Suppressor macrophage treated with lipopolysaccharide for 4 hours (primary cell): Measurements from ENCODE around the gene SMOC1.

Experiments used
- DNase-seq: peaks from one replicate; pipeline ENCODE4 v3.0.0-alpha.2; 2020

SMOC1 gene

GRCh38 chr14:70013271-70013873 lies 134.2 kb downstream of the SMOC1 start:
- DNase-seq, result peak; percentile 46

GRCh38 chr14:70014406-70015095 lies 135.3 kb downstream of the SMOC1 start:
- peak; percentile 45 for DNase-seq

- DNase-seq, result no peak
Observed at GRCh38 chr14:70018230-70018629, 139.0 kb downstream of the SMOC1 start.

- DNase-seq, result peak; percentile 84
Observed at GRCh38 chr14:70018713-70019211, 139.5 kb downstream of the SMOC1 start.

GRCh38 chr14:70019695-70020094 lies 140.5 kb downstream of the SMOC1 start:
- DNase-seq, result no peak

- DNase-seq, result no peak
Observed at GRCh38 chr14:70020352-70021170, 141.3 kb downstream of the SMOC1 start.

GRCh38 chr14:70021548-70022220 lies 142.5 kb downstream of the SMOC1 start:
- DNase-seq, result peak; percentile 42

GRCh38 chr14:70022771-70023445 lies 143.7 kb downstream of the SMOC1 start:
- DNase-seq, result no peak

- DNase-seq, result no peak
Observed at GRCh38 chr14:70023871-70024270, 144.7 kb downstream of the SMOC1 start.

GRCh38 chr14:70027785-70028428 lies 148.7 kb downstream of the SMOC1 start:
- peak; percentile 79 for DNase-seq

GRCh38 chr14:70029296-70030132 lies 150.3 kb downstream of the SMOC1 start:
- no peak for DNase-seq

GRCh38 chr14:70032016-70032415 lies 152.8 kb downstream of the SMOC1 start:
- DNase-seq, result no peak

GRCh38 chr14:70032447-70032846 lies 153.2 kb downstream of the SMOC1 start:
- no peak for DNase-seq

- DNase-seq, result no peak
Observed at GRCh38 chr14:70033116-70033515, 153.9 kb downstream of the SMOC1 start.

GRCh38 chr14:70033561-70033960 lies 154.3 kb downstream of the SMOC1 start:
- no peak for DNase-seq

- DNase-seq, result no peak
Observed at GRCh38 chr14:70034257-70034656, 155.0 kb downstream of the SMOC1 start.

GRCh38 chr14:70036665-70037064 lies 157.4 kb downstream of the SMOC1 start:
- no peak for DNase-seq

GRCh38 chr14:70043001-70043400 lies 163.8 kb downstream of the SMOC1 start:
- peak; percentile 14 for DNase-seq

- DNase-seq, result peak; percentile 0
Observed at GRCh38 chr14:70045310-70045709, 166.1 kb downstream of the SMOC1 start.

GRCh38 chr14:70045844-70046535 lies 166.8 kb downstream of the SMOC1 start:
- DNase-seq, result peak; percentile 27
